ENCODE results near the gene TMEM62. TPM values are rescaled to one million over a fixed set of nuclear protein-coding genes. Genes with fewer than 3 reads are reported as not detected.

Gene TMEM62
- total and polyA plus RNA-seq, 2 of the 8 experiments (the other 6 are each of a cell fraction or from before 2014, with no cell fraction given): 2.0 to 4.0 TPM

DNA sequence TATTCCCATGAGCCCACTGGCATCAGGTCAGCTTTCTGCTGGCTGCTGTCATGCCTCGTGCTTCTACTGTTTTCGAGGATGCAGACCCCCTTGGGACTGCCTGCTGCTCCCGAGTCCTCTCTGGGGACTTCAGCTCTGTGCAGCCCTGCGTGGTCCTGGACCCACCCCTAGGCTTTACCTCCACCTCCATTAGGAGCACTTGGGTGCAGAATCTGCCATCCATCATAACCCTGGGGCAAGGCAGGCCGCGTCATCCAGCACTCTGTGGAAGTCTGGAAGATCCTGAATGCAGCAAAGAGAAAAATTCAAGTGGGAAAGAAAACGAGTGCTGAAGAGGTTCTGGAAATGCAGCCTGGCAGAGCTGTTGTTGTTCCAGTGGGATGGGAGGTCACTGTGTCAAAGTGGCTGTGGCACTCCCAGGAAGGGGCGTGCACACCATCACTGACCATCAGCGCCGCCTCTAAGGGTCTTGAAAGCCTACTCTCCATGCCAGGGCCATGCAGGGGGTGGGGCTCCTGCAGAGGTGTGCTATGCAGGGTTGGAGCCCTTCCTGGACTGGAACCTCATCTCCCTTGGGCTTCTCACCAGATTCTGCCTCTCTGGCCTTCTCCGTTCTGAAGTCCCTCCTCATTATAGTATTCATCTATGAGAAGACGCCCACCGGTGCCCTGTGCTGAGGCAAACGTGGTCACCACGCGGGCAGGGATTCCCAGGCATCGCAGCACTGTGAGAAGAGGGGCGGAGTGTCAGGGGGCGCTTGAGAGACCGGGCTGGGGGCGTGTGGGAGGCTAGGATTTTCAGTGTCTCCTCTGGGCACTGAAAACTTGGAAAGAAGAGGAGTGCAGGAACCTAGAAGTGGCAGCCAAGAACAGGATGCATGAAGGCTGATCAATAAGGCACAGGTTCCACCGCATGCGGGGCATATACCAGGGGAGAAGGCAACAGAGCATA is 74.9 kb downstream of the TMEM62 start:
- Histone ChIP-seq H2BK15ac (ENCODE audit: low read length) (no peak overlapping the region), H2BK12ac (ENCODE audit: low read depth, low read length) (0 out of 2 replicates have a peak overlapping the region, but pooled peaks have one; percentile 39), H3K4me2 (ENCODE audit: insufficient read depth in 1 of 2, low read depth in 2 of 2, low read length in 2 of 2) (no peak overlapping the region; a peak in 1 of 4 replicates), H3K9ac (replicated peaks in 1 of 4; ENCODE audit: extremely low read depth in 1 of 4, low read depth in 3 of 4, low read length in 3 of 4) (no peak overlapping the region), H3K4me3 (ENCODE audit: extremely low read depth in 1 of 4, insufficient read depth in 2 of 4, low read depth in 3 of 4, low read length in 4 of 4) (no peak overlapping the region), H3K9me3 (ENCODE audit: insufficient read depth in 2 of 2, low read depth in 1 of 2, low read length in 1 of 2) (no peaks in the 10 kb centered on the region), H3K27me3 (replicated peaks in 1 of 4; ENCODE audit: control insufficient read depth in 3 of 4, extremely low read depth in 1 of 4, insufficient read depth in 3 of 4, low read length in 3 of 4) (no peaks in the 10 kb centered on the region), H3K4ac (replicated peaks; ENCODE audit: insufficient read length, low read depth, low read length) (no peak overlapping the region), H2BK20ac (ENCODE audit: low read length) (no peak overlapping the region), H4K8ac (ENCODE audit: extremely low read depth, insufficient read depth, low read length) (peak overlapping the region; percentile 72; the same call in 1 of the 2 replicates), H2AFZ (ENCODE audit: low read length) (peak overlapping the region; percentile 94), H4K20me1 (replicated peaks in 1 of 2; ENCODE audit: control insufficient read depth in 1 of 2, insufficient read depth in 2 of 2, low read length in 2 of 2) (no peaks in the 10 kb centered on the region), H3K36me3 (ENCODE audit: control insufficient read depth in 2 of 4, insufficient read depth in 4 of 4, low read length in 3 of 4) (no peaks in the 10 kb centered on the region), H3K18ac (ENCODE audit: extremely low read depth, low read length) (no peak overlapping the region), H2BK120ac (replicated peaks; ENCODE audit: low read depth, low read length) (no peak overlapping the region), H4K91ac (replicated peaks; ENCODE audit: insufficient read length, low read length) (no peak overlapping the region), H2BK5ac (ENCODE audit: low read depth, low read length) (no peak overlapping the region), H3K14ac (ENCODE audit: insufficient read length) (no peak overlapping the region), H3K23me2 (ENCODE audit: low read depth, low read length) (no peaks in the 10 kb centered on the region), H3K23ac (ENCODE audit: insufficient read length) (no peak overlapping the region), H3K79me2 (ENCODE audit: control insufficient read depth in 1 of 2, insufficient read depth in 2 of 2, low read length in 2 of 2) (no peaks in the 10 kb centered on the region), H3K79me1 (ENCODE audit: low read depth, low read length) (no peaks in the 10 kb centered on the region), H2AK5ac (ENCODE audit: low read depth, low read length) (no peak overlapping the region), H3K27ac (ENCODE audit: low read depth, low read length) (no peak overlapping the region), H3K56ac (replicated peaks; ENCODE audit: insufficient read length, low read depth, low read length) (no peak overlapping the region), H3K4me1 (replicated peaks in 1 of 4; ENCODE audit: control insufficient read depth in 3 of 4, insufficient read depth in 4 of 4, low read length in 3 of 4) (peaks cover 0 to 3% (median 0%) of the 10 kb centered on the region in 4 experiments; a peak in 1 of 7 replicates), H4K5ac (ENCODE audit: insufficient read length, low read depth, low read length) (no peak overlapping the region)
- ChIA-PET CTCF (ENCODE audit: partially characterized antibody) (interaction anchor here (0.8 to 9.6 kb wide), 17 partner anchors 9 to 138 kb away, joined by 3 to 109 read pairs (median 3); partner anchors contain the start of genes EPB42 and TGM5), POLR2A (ENCODE audit: partially characterized antibody) (no interaction called here)
- DNase-seq (ENCODE audit: low read depth in 1 of 2, low spot score in 2 of 2): no peak
- WGBS, 2 experiments (ENCODE audit: extremely low coverage in 1 of 2, insufficient coverage in 1 of 2, insufficient read length in 1 of 2, insufficient replicate concordance in 2 of 2, low coverage in 1 of 2, low lambda C conversion rate in 2 of 2, missing lambda C conversion rate in 1 of 2): 90% methylated on average over 23 of the region's 23 CpGs; no CpG with 5 or more reads in 1 of the 2 experiments
- FAIRE-seq: no peak
- TF ChIP-seq SIRT6 (IDR thresholded peaks at IDR 0.05; ENCODE audit: low read length) (no peak), EP300 (IDR thresholded peaks at IDR 0.05; ENCODE audit: borderline replicate concordance in 1 of 2, low read depth in 2 of 2, low read length in 2 of 2) (no peak), RFX5 (IDR thresholded peaks at IDR 0.05; ENCODE audit: borderline replicate concordance, low read depth, low read length) (no peak), BCL11A (IDR thresholded peaks at IDR 0.05; ENCODE audit: low read depth in 2 of 2, low read length in 2 of 2) (no peak), BACH1 (IDR thresholded peaks at IDR 0.05; ENCODE audit: low read length) (no peak)
- TF ChIP-seq, protein P1, sequence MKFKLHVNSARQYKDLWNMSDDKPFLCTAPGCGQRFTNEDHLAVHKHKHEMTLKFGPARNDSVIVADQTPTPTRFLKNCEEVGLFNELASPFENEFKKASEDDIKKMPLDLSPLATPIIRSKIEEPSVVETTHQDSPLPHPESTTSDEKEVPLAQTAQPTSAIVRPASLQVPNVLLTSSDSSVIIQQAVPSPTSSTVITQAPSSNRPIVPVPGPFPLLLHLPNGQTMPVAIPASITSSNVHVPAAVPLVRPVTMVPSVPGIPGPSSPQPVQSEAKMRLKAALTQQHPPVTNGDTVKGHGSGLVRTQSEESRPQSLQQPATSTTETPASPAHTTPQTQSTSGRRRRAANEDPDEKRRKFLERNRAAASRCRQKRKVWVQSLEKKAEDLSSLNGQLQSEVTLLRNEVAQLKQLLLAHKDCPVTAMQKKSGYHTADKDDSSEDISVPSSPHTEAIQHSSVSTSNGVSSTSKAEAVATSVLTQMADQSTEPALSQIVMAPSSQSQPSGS (IDR thresholded peaks at IDR 0.05; ENCODE audit: low read length): no peak
- TF ChIP-seq, protein P2, sequence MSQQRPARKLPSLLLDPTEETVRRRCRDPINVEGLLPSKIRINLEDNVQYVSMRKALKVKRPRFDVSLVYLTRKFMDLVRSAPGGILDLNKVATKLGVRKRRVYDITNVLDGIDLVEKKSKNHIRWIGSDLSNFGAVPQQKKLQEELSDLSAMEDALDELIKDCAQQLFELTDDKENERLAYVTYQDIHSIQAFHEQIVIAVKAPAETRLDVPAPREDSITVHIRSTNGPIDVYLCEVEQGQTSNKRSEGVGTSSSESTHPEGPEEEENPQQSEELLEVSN (IDR thresholded peaks at IDR 0.05): no peak
